HG03558 (cell line): ENCODE measurements around the gene CYP39A1.

Experiments used
- ATAC-seq: cut with Tn5 transposase; IDR thresholded peaks from one replicate; pipeline ENCODE4 v1.9.1; 2021; ENCODE audit warnings: moderate number of reproducible peaks; ENCODE audit not compliant: unreplicated experiment; ENCODE audit errors: extremely low read depth

Gene CYP39A1

GRCh38 chr6:46605091-46605797 lies 47.4 kb downstream of the CYP39A1 start:
- ATAC-seq = no peak

GRCh38 chr6:46598215-46598614 lies 54.4 kb downstream of the CYP39A1 start:
- ATAC-seq = no peak

GRCh38 chr6:46592740-46593139 lies 59.9 kb downstream of the CYP39A1 start:
- ATAC-seq = no peak

- no peak for ATAC-seq
Observed at GRCh38 chr6:46592046-46592445, 60.6 kb downstream of the CYP39A1 start.

- no peak for ATAC-seq
Observed at GRCh38 chr6:46590765-46591164, 61.9 kb downstream of the CYP39A1 start.

- no peak for ATAC-seq
Observed at GRCh38 chr6:46586906-46587305, 65.7 kb downstream of the CYP39A1 start.

- ATAC-seq = no peak
Observed at GRCh38 chr6:46584586-46584985, 68.0 kb downstream of the CYP39A1 start.

- ATAC-seq = no peak
Observed at GRCh38 chr6:46583721-46584120, 68.9 kb downstream of the CYP39A1 start.

- ATAC-seq = no peak
Observed at GRCh38 chr6:46583081-46583480, 69.5 kb downstream of the CYP39A1 start.

GRCh38 chr6:46581459-46582177 lies 71.0 kb downstream of the CYP39A1 start:
- no peak for ATAC-seq

GRCh38 chr6:46575530-46575929 lies 77.1 kb downstream of the CYP39A1 start:
- no peak for ATAC-seq

- no peak for ATAC-seq
Observed at GRCh38 chr6:46573140-46573539, 79.5 kb downstream of the CYP39A1 start.

- ATAC-seq = no peak
Observed at GRCh38 chr6:46565531-46565930, 87.1 kb downstream of the CYP39A1 start.

- ATAC-seq = no peak
Observed at GRCh38 chr6:46563924-46564323, 88.7 kb downstream of the CYP39A1 start.

GRCh38 chr6:46556053-46556452 lies 96.6 kb downstream of the CYP39A1 start:
- ATAC-seq = no peak

- no peak for ATAC-seq
Observed at GRCh38 chr6:46555129-46555528, 97.5 kb downstream of the CYP39A1 start.

GRCh38 chr6:46549155-46549554 lies 103.5 kb downstream of the CYP39A1 start:
- no peak for ATAC-seq

- ATAC-seq = no peak
Observed at GRCh38 chr6:46541556-46541955, 111.1 kb downstream of the CYP39A1 start.

GRCh38 chr6:46539866-46540265 lies 112.8 kb downstream of the CYP39A1 start:
- ATAC-seq = no peak

- ATAC-seq = no peak
Observed at GRCh38 chr6:46538800-46539480, 113.7 kb downstream of the CYP39A1 start.

GRCh38 chr6:46530896-46531295 lies 121.7 kb downstream of the CYP39A1 start:
- ATAC-seq = no peak
